DMS53 (cell line): ENCODE data around the gene RASGRP2.

Source experiments
- DNase-seq: peaks from one replicate; lab custom pipeline; 2025; lab: John Stamatoyannopoulos, UW

Gene RASGRP2

DNA sequence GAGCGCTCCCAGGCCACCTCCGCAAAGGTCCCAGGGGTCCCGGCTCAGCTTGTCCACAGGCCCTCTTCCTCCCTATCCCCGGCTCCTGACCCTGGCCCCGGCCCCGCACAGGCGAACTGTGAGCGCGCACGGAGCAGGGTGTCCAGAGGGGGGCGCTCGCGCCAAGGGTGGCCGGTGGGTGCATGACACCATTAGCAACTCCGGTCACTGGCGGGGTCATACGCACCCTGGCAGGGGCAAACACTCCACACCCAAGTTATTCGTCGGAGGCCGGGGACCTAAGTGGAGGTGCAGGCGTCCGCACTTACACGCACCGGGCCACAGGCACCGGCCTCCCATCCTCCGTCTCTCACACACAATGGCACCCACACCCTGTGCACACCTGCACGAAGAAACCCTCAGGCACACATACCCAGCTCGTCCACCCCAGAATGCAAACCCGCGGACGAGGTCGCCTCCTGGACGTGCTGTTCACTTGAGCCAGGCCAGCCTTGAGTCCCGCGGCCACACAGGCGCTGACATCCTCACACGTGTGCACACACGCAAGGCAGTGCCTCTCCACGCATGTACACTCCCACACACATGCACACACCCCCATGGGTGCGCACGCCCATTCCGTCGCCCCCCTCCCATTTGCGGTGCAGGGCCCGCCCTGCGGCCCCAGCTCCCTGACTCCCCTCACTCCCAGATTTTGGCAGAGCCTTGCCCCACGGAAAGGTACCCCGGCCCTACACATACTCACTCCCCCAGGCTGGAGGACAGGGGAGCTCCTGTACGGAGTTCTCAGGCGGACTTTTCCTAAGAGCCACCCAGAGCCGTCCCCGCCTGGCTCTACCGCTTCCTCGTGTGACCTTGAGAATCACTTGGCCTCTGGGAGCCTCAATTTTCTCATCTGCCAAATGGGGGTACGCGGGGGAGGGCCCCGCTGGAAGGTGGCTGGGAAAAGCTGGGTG, at the start of gene RASGRP2:
Gene RASGRP2, minus strand, starts transcription at position 552 of the 953 bp plus-strand sequence. CDS start 1,276 bp downstream, outside the sequence.
- DNase-seq, result peak; percentile 80

DNA sequence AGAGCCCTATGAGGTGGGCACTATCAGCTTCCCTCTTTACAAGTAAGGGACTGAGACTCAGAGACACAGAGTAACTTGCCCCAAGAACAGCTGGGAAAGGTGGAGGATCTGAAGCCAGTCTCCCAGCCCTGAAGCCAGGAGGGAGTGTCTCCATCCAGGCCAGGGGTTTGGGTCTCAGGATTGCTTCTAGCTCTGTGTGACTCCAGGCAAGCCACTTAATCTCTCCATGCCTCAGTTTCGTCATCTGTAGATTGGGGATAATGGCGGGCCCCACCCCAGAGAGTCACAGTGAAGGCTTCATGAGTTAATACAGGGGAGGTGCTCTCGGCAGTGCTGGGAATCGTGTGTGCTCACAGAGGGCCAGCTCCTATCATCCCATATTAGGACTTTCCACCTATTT, 48.5 kb upstream of the RASGRP2 start:
- DNase-seq, result no peak

DNA sequence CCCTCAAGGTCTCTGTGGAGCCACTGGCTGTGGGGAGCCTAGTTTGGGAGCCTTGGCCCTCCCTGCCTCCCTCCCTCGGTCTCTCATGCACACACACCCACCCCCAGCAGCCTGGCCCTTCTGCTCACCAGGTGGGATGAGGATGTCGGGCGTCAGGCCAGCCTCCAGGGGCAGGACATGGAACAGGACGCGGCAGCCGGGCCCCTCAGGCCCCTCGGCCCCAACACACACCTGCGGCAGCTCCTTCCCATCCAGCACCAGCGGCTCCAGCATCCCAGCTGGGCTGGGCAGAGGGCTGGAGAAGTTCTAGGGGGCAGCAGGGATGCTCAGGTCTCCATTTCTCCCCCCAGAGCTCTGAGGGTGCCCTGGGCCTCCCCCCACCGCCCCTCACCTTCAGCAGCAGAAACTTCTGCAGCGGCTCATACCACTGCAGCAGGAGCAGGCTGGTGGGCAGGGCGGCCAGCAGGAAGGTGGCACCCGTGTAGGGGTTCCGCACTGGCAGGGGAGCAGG, 47.9 kb upstream of the RASGRP2 start:
- DNase-seq, result no peak

DNA sequence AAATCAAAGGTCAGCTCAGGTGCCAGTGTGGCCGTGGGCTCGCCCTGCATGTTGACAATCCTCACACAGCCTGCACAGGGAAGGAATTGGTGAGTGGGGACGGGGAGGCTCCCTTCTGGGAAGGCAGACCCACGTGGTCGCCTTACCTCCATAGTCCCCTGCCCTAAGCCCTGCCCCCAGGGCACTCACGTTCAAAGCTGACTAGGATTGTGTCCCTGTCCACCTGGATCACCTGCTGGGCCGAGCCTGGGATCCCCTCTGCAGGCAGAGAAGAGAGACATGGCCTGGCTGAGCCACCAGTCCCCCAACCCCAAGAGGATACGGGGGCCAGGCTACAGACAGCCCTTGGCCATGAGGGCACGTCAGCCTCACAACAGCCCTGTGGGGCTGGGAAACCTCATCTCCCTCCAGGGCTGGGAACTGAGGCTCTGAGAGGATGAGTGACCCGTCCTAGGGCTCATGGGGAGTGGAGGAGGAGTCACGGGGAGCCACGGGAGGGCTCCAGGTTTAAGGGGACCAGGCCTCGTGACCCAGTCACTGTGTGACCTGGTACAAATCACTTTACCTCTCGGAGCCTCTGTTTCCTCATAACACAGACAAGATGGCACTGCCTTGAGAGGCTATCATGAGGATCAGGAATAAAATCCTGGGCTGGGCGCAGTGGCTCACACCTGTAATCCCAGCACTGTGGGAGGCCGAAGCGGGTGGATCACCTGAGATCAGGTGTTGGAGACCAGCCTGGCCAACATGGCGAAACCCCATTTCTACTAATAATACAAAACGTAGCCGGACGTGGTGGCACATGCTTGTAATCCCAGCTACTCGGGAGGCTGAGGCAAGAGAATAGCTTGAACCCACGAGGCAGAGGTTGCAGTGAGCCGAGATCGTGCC, 46.5 kb upstream of the RASGRP2 start:
- no peak for DNase-seq

DNA sequence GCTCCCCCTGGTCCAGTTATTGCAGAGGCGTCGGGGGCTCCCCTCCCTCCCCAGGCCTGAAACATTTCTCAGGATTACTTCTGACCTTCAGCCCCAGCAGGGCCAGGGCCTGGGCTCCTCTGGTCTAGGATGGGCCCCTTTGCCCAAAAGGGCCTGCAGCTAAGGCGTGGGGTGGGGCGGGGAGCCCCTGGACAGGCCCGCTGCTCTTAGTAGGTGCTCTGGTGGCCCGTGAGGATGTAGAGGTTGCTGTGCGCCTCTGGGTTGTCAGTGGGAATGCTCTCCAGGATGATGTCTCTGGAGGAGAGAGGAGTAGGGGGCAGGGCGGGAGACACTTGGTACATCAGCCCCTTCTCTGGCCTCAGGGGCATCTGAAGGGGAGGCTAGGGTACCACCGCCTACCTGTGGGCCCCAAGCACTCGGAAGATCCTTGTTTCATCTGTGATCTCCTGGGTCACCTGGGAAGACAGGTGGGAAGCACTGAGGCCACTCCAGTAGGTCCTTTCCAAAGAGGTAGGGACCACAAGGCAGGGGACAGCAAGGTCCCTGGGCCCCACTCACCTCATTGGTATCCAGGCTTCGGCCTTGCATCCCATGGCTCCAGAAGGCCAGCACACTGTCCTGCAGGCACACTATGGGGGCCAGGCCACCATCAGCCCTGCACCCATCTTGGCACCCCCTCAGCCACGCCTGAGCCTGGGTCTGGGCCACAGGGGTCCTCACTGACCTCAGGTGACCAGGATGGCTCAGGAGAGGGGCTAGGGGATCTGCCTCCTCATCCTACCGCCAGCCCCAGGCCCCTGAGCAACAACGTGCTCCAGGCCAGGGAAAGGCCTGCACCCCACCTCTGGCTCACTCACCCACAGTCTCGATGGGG, 45.6 kb upstream of the RASGRP2 start:
- DNase-seq, result no peak

DNA sequence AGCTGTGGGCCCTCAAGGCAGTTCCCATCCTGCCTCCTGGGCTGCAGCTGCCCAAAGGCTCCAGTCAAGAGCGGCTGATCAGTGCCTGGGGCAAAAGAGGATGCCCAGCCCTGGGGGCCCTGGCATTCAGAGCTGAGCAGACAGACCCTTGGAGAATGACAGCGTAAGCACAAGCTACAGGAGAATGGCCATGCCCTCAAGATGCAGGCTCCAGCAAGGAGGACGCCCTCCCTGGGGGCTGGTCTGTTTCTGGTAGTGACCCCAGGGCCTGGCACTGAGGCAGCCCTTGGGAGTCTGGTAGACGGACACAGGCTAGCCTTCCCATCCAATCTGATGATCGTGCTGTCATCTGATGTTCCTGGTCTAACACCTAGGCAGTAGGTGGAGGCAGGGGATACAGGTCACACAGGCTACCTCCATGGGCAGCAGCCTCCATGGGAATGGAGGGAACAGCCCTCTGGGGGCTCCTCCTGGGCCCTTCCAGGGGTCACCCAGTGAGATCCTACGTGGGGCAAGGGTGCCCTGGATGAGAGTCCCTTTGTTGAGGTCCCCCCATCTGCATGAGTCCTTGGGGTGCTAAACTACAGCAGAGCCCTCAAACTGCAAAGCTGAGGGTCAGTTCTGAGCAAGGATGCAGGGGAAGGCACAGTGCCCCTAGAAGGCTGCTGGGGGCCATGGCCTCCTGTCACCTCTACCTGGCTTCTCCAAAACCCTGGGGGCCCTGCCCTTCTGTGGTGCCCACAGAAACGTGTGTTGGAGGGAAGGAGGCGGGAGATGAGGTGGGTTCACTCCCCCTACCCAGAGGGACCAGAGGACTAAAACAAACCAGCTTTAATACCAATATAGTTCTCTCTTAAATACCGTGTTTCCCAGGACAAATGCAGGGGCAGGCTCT, 44.6 kb upstream of the RASGRP2 start:
- DNase-seq, result no peak

DNA sequence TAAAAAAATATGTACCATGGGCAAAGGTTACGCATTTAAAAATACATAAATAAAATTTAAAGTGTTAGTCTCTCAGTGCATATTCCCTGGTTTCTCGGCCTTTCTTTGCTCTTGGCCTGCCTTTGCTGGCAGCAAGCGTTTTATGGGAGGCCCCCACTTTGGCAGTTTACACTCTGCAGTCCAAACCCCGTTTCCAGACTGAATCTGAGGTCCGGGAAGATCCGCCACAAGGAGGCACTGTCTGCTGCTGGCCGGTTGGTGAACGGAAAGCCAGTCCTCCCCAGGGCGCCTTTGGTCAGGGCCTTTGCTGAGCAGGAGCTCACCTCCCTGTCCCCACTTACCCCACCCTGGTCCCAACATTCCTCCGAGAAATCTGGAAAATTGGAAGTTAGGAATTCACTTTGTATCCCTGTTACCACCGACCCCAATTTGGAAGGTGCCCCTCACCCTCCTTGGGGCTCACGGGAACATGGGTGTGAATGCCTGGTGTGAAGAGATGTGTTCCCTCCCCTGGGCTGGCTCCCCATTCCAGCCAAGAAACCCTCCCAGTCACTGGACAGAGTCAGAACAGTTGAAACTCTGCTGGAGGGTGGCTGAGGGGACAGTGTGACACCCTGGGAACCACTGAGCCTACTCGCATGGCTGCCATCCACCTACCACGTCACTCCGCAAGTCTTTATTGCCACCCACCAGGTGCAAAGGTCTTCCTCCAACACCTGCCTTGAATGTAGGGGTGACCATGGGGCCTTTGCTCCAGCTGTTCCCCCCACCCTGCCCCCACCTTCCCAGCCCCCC, 43.8 kb upstream of the RASGRP2 start:
- DNase-seq, result peak; percentile 77

DNA sequence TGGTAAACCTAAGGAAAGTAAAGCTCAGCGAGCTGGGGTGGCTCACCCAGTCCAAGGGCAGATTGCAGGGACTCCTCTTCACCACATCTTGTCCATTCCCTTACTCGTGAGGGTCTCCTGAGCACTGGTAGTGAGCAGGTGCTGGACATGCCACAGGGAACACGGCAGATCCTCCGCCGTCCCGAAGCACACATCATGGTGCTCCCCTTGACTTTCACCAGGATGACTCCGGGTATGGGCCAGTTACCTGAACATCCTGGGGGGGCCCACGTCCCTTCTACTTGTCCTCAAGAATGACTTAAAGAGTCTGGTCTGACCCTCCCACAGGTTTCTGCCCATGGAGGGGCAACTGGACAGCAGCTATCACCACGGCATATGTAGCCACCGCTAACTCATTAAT, 42.4 kb upstream of the RASGRP2 start:
- no peak for DNase-seq

DNA sequence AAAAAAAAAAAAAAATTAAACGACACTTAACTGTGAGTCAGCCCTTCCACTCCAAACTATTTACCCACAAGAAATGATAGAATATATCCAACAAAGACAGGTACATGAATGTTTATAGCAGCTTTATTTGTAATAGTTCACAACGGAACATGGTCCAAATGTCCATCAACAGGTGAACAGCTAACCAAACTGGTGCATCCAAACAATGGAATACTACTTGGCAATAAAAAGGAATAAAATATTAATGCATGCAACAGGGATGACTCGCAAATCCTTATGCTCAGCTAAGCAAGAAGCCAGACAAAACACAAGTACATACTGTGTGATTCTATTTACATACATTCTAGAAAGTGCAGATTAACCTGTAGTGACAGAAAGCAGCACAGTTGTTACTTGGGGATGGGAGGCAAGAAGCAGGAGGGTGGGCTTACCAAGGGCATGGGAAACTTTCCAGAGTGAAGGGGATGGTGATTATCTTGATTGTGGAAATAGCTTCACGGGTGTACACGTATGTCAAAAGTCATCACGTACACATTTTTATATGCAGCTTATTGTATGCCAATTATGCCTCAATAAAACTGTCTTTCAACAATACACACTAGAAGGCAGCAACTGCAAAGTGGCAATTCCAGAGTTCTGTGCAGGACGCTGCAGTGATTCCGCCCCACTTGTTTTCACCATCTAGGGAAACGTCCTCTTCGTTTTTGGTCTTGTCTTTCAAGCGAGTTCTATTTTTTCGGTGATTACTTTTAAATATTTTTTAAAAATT, 41.1 kb upstream of the RASGRP2 start:
- DNase-seq, result peak; percentile 51

DNA sequence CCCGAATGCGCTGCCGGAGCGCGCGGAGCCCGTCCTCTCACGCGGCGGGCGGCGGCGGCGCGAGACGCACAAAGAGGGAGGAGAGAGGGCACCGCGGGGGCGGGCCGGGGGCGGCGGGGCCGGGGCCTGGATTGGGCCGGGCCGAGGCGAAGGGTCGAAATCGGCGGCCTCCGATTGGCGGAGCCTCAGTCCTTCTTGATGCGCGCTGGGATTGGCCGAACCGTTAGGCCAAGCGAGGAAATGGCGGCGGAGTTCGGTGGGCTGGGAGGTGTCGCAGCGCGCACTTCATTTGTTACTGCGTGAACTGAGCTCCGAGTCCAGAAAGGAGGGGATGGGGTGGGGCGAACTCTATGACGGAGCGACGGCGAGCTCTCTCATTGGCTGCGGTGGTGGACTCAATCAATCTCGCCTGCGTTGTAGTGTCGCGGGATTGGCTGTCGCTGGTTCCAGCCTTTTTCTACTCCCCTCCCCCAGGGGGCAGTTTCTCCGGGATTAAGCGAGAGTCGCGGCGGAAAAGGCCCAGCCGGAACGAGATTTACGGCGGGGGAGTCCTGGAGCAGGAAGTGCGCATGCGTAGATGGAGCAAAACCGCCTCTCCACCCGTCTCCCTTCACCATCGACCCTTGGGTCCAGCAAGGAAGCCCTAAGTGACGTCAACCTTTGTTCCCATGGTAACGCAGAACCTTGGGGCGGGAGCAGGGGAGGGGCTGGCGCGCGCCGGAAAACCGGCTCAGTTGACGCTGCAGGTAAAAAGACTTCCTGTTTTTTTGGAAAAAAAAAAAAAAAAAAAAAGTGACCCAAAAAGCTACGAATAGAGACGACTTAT, 34.7 kb upstream of the RASGRP2 start, which contains the start of gene SF1:
Gene SF1, minus strand, starts transcription at position 70 of the 826 bp plus-strand sequence. CDS start 150 bp downstream, outside the sequence.
- peak; percentile 100 for DNase-seq

DNA sequence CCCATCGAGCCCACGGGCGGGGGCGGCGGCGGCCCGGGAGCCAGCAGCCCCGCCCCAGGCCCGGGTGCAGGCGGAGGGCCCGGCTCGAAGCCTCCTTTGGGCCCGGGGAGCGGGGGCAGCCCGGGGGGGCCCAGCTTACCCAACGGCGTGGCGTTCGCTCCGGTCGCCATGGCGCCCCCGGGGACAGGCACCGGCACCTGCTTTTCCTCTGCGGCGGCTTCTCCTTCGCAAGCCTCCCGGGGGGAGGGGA, 34.2 kb upstream of the RASGRP2 start:
- no peak for DNase-seq

DNA sequence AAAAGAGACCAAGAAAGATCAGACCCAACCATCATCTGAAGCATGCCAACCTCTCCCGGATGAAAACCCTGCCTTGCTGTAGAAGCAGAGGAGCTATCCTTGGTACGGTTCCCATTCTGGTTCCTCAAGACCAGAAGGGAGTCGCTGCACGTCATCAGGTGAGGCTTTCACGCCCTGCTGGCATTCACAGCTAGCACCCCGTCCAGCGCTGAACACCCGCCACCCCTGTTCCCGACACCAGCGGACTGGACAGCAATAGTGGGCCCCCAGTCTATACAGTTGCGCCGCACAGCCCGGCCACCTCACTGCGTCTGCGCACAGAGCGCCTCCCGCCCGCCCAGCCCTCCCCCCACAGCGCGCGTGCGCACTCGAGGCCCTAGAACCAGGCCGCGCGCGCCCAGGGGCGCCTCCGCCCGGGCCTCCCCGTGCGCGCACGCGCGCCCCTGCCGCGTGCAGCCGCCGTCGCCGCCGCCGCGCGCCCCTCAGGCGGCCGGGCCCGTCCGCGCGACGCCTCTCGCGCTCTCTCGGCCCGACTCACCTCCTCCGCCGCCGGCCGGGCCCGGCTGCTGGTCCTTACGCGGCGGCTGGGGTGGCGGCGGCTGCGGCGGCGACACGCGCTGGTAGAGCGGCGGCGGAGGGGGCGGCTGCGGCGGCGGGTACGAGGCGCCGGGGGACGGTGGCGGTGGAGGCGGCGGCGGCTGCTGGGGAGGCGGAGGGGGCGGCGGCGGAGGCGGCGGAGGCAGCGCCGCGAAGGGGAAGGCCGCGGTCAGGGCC, 33.7 kb upstream of the RASGRP2 start:
- peak; percentile 94 for DNase-seq

DNA sequence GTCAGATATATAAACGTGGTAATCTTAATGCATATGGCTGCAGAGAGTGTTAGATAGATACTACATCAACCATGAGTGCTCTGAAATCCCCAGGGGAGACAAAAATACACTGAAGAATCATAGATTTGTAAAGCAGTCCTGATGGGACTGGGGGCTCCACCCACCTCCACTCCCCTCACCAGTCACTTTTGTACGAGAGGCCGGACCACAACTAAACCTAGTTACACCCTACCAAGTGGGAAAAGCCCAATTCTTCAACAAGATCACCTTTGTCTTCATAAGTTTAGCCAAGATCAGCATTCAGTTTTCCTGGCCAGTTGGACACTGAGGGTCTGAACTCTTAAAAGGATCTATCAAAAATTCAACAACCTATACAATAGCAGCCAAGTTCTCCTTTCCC, 32.9 kb upstream of the RASGRP2 start:
- DNase-seq, result no peak

DNA sequence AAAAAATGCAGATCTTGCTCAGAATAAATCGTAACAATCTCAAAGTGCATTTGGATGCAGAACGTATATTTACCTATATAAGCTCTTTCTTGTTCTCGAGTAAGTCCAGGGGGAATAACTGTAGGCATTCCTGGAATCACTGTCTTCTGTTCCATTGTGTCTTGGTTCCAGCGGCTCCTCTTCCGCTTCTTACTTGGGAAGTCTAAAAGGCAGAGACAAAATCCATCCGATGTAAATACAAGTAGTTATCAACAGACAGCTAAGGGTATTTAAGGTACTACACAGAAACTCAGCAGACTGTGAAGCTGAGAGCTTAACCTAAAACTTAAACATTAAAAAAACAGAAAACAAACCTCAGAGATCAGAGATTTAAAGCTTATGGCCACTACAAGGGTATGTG, 32.5 kb upstream of the RASGRP2 start:
- DNase-seq, result no peak

DNA sequence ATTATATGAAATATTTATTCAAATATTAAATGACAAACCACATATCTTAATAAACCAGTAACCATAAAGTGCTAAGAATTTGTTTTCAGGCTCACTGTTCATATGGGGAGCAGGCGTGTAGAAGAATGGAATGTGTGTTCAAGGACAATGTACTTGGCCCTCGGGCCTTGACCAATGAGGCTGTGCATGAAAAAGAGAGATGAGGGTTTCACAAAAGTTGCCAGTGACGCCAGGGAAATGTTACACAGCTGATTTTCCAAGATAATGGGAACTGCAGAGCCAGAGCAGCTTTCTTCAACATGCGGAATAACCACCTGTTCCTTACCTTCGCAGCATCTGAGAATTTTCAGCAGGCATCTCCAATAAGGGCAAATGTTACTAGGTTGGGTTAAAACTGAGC, 30.2 kb upstream of the RASGRP2 start:
- DNase-seq, result no peak

DNA sequence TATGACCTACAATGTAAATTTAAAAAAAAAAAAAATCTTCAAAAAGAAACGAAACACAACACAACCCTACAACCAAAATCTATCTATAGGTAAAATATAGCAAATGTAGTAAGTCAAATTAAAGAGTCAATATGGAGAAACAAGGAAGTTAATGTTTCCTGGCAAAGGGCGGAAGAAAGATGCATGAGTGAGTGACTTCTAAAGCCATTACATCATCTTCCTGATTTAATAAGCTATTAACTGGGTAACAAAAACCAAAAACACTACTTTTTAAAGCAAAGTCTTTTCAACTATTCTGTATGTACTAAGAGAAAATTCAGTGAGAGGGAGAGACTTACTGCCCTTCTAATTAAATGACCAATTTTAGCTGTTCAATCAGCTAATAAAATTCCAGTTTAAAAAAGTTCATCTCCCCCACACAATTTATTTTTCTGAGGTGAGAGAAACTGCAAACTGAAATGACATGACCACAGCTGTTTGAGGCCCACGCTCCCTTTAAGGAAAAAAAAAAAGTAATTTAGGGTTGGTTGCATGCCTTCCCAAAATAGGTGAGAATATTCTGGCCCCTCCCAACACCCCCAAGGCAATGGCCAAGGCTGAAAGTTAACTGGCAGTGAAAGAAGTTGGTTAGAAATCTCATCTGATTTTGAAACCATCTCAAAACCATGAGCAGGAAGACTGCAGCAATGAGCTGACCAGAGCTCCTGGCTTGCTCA, 28.5 kb upstream of the RASGRP2 start:
- DNase-seq, result no peak

DNA sequence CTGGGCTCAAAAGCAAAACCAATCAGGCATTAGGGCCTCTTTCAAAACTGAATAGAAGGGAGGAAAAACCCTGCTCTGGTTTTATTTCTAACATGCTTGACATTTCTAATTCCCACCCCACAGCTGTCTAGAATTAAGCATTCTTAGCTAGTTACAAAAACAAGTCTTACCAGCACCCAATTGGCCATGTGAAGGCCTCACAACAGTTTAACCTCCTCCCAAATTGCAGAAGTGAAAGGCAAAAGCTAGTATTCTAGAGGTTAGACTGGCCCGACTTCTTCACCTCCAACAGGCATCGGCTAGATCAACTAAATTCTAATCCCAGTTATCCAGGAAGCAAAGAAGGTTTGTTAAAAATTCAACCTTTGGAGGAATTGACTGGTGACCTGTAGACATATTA, 27.9 kb upstream of the RASGRP2 start:
- DNase-seq, result no peak
